Activated T-helper 1 cell treated with anti-CD3 and anti-CD28 coated beads, Interleukin-12 subunit alpha, Interleukin-12 subunit beta, Interleukin-2, Interleukin-4 antibody, amounts not matched to agents 30 ng/mL and 10 ng/mL and 1 ng/mL, durations not matched to agents 14 hours and 24 hours and 36 hours (primary cell): ENCODE results near the gene STAB2. TPM values are rescaled to one million over a fixed set of nuclear protein-coding genes. Genes with fewer than 3 reads are reported as not detected.

ENCODE experiments used
- DNase-seq: peaks from one replicate; pipeline ENCODE4 v3.0.0; 2021; ENCODE audit warnings: low spot score
- H3K27ac Mint-ChIP-seq: one replicate; pipeline ENCODE4 v1.8.0; 2021; ENCODE audit warnings: mild to moderate bottlenecking, mixed read lengths
- H3K27me3 Mint-ChIP-seq: one replicate; pipeline ENCODE4 v1.8.0; 2022; ENCODE audit warnings: mild to moderate bottlenecking, moderate library complexity, mixed read lengths; ENCODE audit not compliant: insufficient read depth
- H3K36me3 Mint-ChIP-seq: one replicate; pipeline ENCODE4 v1.8.0; 2021; ENCODE audit warnings: low read depth, mixed read lengths
- H3K4me1 Mint-ChIP-seq: one replicate; pipeline ENCODE4 v1.8.0; 2021; ENCODE audit warnings: low read depth, mixed read lengths
- H3K4me3 Mint-ChIP-seq: one replicate; pipeline ENCODE4 v1.8.0; 2021; ENCODE audit warnings: mild to moderate bottlenecking, moderate library complexity, mixed read lengths
- H3K9me3 Mint-ChIP-seq: one replicate; pipeline ENCODE4 v1.8.0; 2021; ENCODE audit warnings: mixed read lengths
- intact Hi-C: fragments of 100-400 bp; cut with micrococcal nuclease; formaldehyde crosslinking; loops from one replicate; pipeline ENCODE4 v1.15.1; 2024
- total RNA-seq: library from RNA; stranded (reverse); gene quantifications from 2 replicates; pipeline ENCODE4 v1.2.3, GENCODE V29; 2022

Gene STAB2
- total RNA-seq, 1 donor from 2014 or later, result not detected

- no peak for DNase-seq
- Mint-ChIP-seq H3K27me3 (no peaks in the 10 kb centered on the region), H3K4me1 (no peaks in the 10 kb centered on the region), H3K36me3 (no peaks in the 10 kb centered on the region), H3K27ac (no peak overlapping the region), H3K9me3 (no peaks in the 10 kb centered on the region), H3K4me3 (no peak overlapping the region)
- intact Hi-C loops, result no loop called here
Observed at GRCh38 chr12:103672401-103673119, 85.5 kb downstream of the STAB2 start.

- no peaks in the 10 kb centered on the region for H3K9me3 Mint-ChIP-seq
- DNase-seq, result no peak
- H3K27me3 Mint-ChIP-seq, result no peaks in the 10 kb centered on the region
- H3K4me1 Mint-ChIP-seq, result no peaks in the 10 kb centered on the region
- H3K4me3 Mint-ChIP-seq, result no peak overlapping the region
- intact Hi-C loops, result no loop called here
- H3K27ac Mint-ChIP-seq, result no peak overlapping the region
- H3K36me3 Mint-ChIP-seq, result no peaks in the 10 kb centered on the region
Observed at GRCh38 chr12:103673487-103673886, 86.4 kb downstream of the STAB2 start.

GRCh38 chr12:103673891-103674375 lies 86.9 kb downstream of the STAB2 start:
- Mint-ChIP-seq H3K27me3 (no peaks in the 10 kb centered on the region), H3K4me1 (no peaks in the 10 kb centered on the region), H3K27ac (no peak overlapping the region), H3K36me3 (no peaks in the 10 kb centered on the region), H3K9me3 (no peaks in the 10 kb centered on the region), H3K4me3 (no peak overlapping the region)
- no peak for DNase-seq
- intact Hi-C loops, result no loop called here

GRCh38 chr12:103676893-103677292 lies 89.8 kb downstream of the STAB2 start:
- Mint-ChIP-seq H3K27ac (no peak overlapping the region), H3K9me3 (no peaks in the 10 kb centered on the region), H3K4me1 (no peaks in the 10 kb centered on the region), H3K27me3 (no peaks in the 10 kb centered on the region), H3K4me3 (no peak overlapping the region), H3K36me3 (no peaks in the 10 kb centered on the region)
- intact Hi-C loops, result no loop called here
- DNase-seq, result no peak

- intact Hi-C loops, result no loop called here
- H3K27ac Mint-ChIP-seq, result no peak overlapping the region
- H3K4me1 Mint-ChIP-seq, result no peaks in the 10 kb centered on the region
- H3K27me3 Mint-ChIP-seq, result no peaks in the 10 kb centered on the region
- no peak overlapping the region for H3K4me3 Mint-ChIP-seq
- DNase-seq, result no peak
- no peaks in the 10 kb centered on the region for H3K36me3 Mint-ChIP-seq
- H3K9me3 Mint-ChIP-seq, result no peaks in the 10 kb centered on the region
Observed at GRCh38 chr12:103677341-103677740, 90.3 kb downstream of the STAB2 start.

- H3K27ac Mint-ChIP-seq, result no peak overlapping the region
- no peak for DNase-seq
- H3K4me1 Mint-ChIP-seq, result no peaks in the 10 kb centered on the region
- H3K36me3 Mint-ChIP-seq, result no peaks in the 10 kb centered on the region
- intact Hi-C loops, result no loop called here
- no peaks in the 10 kb centered on the region for H3K9me3 Mint-ChIP-seq
- H3K27me3 Mint-ChIP-seq, result no peaks in the 10 kb centered on the region
- H3K4me3 Mint-ChIP-seq, result no peak overlapping the region
Observed at GRCh38 chr12:103677905-103678304, 90.8 kb downstream of the STAB2 start.

GRCh38 chr12:103679421-103680170 lies 92.5 kb downstream of the STAB2 start:
- Mint-ChIP-seq H3K9me3 (no peaks in the 10 kb centered on the region), H3K4me1 (no peaks in the 10 kb centered on the region), H3K36me3 (no peaks in the 10 kb centered on the region), H3K27ac (no peak overlapping the region), H3K27me3 (no peaks in the 10 kb centered on the region), H3K4me3 (no peak overlapping the region)
- intact Hi-C loops, result no loop called here
- DNase-seq, result no peak

GRCh38 chr12:103680591-103681141 lies 93.6 kb downstream of the STAB2 start:
- Mint-ChIP-seq H3K9me3 (no peaks in the 10 kb centered on the region), H3K36me3 (no peaks in the 10 kb centered on the region), H3K4me1 (no peaks in the 10 kb centered on the region), H3K27me3 (peaks cover 3% of the 10 kb centered on the region), H3K4me3 (no peak overlapping the region), H3K27ac (no peak overlapping the region)
- DNase-seq, result no peak
- intact Hi-C loops, result no loop called here

GRCh38 chr12:103686026-103686425 lies 99.0 kb downstream of the STAB2 start:
- no peak overlapping the region for H3K27ac Mint-ChIP-seq

GRCh38 chr12:103687253-103687652 lies 100.2 kb downstream of the STAB2 start:
- Mint-ChIP-seq H3K27ac (no peak overlapping the region), H3K27me3 (peaks cover 3% of the 10 kb centered on the region), H3K9me3 (no peaks in the 10 kb centered on the region), H3K4me3 (no peak overlapping the region), H3K36me3 (no peaks in the 10 kb centered on the region), H3K4me1 (no peaks in the 10 kb centered on the region)
- no peak for DNase-seq
- intact Hi-C loops, result no loop called here

More at GRCh38 chr12:103686026-103686425, 99.0 kb downstream of the STAB2 start:
- H3K4me1 Mint-ChIP-seq, result no peaks in the 10 kb centered on the region
- H3K27me3 Mint-ChIP-seq, result peaks cover 3% of the 10 kb centered on the region
- DNase-seq, result no peak
- H3K36me3 Mint-ChIP-seq, result no peaks in the 10 kb centered on the region
- intact Hi-C loops, result no loop called here
- no peaks in the 10 kb centered on the region for H3K9me3 Mint-ChIP-seq
- no peak overlapping the region for H3K4me3 Mint-ChIP-seq

- Mint-ChIP-seq H3K36me3 (no peaks in the 10 kb centered on the region), H3K27ac (no peak overlapping the region), H3K27me3 (peaks cover 3% of the 10 kb centered on the region), H3K9me3 (no peaks in the 10 kb centered on the region), H3K4me3 (no peak overlapping the region), H3K4me1 (no peaks in the 10 kb centered on the region)
- DNase-seq, result no peak
- intact Hi-C loops, result no loop called here
Observed at GRCh38 chr12:103688376-103689063, 101.4 kb downstream of the STAB2 start.

- H3K4me1 Mint-ChIP-seq, result no peaks in the 10 kb centered on the region
- DNase-seq, result no peak
- peaks cover under 1% of the 10 kb centered on the region for H3K27me3 Mint-ChIP-seq
- intact Hi-C loops, result no loop called here
- no peak overlapping the region for H3K27ac Mint-ChIP-seq
- no peak overlapping the region for H3K4me3 Mint-ChIP-seq
- H3K36me3 Mint-ChIP-seq, result no peaks in the 10 kb centered on the region
- H3K9me3 Mint-ChIP-seq, result no peaks in the 10 kb centered on the region
Observed at GRCh38 chr12:103690426-103690825, 103.4 kb downstream of the STAB2 start.

- Mint-ChIP-seq H3K9me3 (no peaks in the 10 kb centered on the region), H3K27ac (no peak overlapping the region), H3K27me3 (no peaks in the 10 kb centered on the region), H3K36me3 (no peaks in the 10 kb centered on the region), H3K4me3 (no peak overlapping the region), H3K4me1 (no peaks in the 10 kb centered on the region)
- intact Hi-C loops, result no loop called here
- no peak for DNase-seq
Observed at GRCh38 chr12:103691063-103691462, 104.0 kb downstream of the STAB2 start.
